ENCODE data around the gene PPFIBP1. TPM values are rescaled to one million over a fixed set of nuclear protein-coding genes. Genes with fewer than 3 reads are reported as not detected.

The PPFIBP1 gene
- total RNA-seq, 4 donors from 2014 or later, result 48.6 to 148 (median 74.8) TPM

- 55% methylated on average over 3 of the region's 3 CpGs for WGBS
- Histone ChIP-seq H3K4me3 (no peak overlapping the region), H3K4me1 (peaks cover 3% of the 10 kb centered on the region), H3K27ac (peak overlapping the region; percentile 37), H3K27me3 (no peaks in the 10 kb centered on the region), H3K9me3 (no peaks in the 10 kb centered on the region), H3K36me3 (no peaks in the 10 kb centered on the region)
- no peak for DNase-seq (ENCODE audit: low spot score in 2 of 2)
- TF ChIP-seq CTCF (IDR thresholded peaks at IDR 0.05) (no peak), EP300 (IDR thresholded peaks at IDR 0.05) (no peak), POLR2A (IDR thresholded peaks at IDR 0.05) (no peak), POLR2AphosphoS5 (IDR thresholded peaks at IDR 0.05) (peak in 1 of 3 donors; percentile 10)
Measured at GRCh38 chr12:27511723-27512045, 12.3 kb upstream of the PPFIBP1 start.

- no peak overlapping the region for H3K27ac ChIP-seq
- no peak for DNase-seq (ENCODE audit: low spot score in 2 of 2)
- H3K4me3 ChIP-seq, result no peak overlapping the region
- H3K27me3 ChIP-seq, result no peaks in the 10 kb centered on the region
- 97% methylated on average over 7 of the region's 7 CpGs for WGBS
- no peaks in the 10 kb centered on the region for H3K9me3 ChIP-seq
- TF ChIP-seq EP300 (IDR thresholded peaks at IDR 0.05) (no peak), POLR2A (IDR thresholded peaks at IDR 0.05) (no peak), CTCF (IDR thresholded peaks at IDR 0.05) (no peak), POLR2AphosphoS5 (IDR thresholded peaks at IDR 0.05) (no peak)
- H3K4me1 ChIP-seq, result peaks cover 3% of the 10 kb centered on the region
- H3K36me3 ChIP-seq, result no peaks in the 10 kb centered on the region
Measured at GRCh38 chr12:27513155-27513824, 10.7 kb upstream of the PPFIBP1 start.

- H3K36me3 ChIP-seq, result no peaks in the 10 kb centered on the region
- no peak for DNase-seq (ENCODE audit: low spot score in 2 of 2)
- WGBS, result 69% methylated on average over 9 of the region's 9 CpGs
- H3K27ac ChIP-seq, result no peak overlapping the region
- no peaks in the 10 kb centered on the region for H3K9me3 ChIP-seq
- no peak overlapping the region for H3K4me3 ChIP-seq
- peaks cover 3% of the 10 kb centered on the region for H3K4me1 ChIP-seq
- no peak for TF ChIP-seq POLR2AphosphoS5 (IDR thresholded peaks at IDR 0.05)
- no peak for TF ChIP-seq CTCF (IDR thresholded peaks at IDR 0.05)
- no peak for TF ChIP-seq POLR2A (IDR thresholded peaks at IDR 0.05)
- TF ChIP-seq EP300 (IDR thresholded peaks at IDR 0.05), result no peak
- H3K27me3 ChIP-seq, result no peaks in the 10 kb centered on the region
Measured at GRCh38 chr12:27515671-27516070, 8.3 kb upstream of the PPFIBP1 start.

- Histone ChIP-seq H3K27me3 (no peaks in the 10 kb centered on the region), H3K4me1 (no peaks in the 10 kb centered on the region), H3K36me3 (no peaks in the 10 kb centered on the region), H3K27ac (no peak overlapping the region), H3K9me3 (no peaks in the 10 kb centered on the region), H3K4me3 (no peak overlapping the region)
- no peak for DNase-seq (ENCODE audit: low spot score in 2 of 2)
- TF ChIP-seq POLR2AphosphoS5 (IDR thresholded peaks at IDR 0.05), result no peak
- no peak for TF ChIP-seq EP300 (IDR thresholded peaks at IDR 0.05)
- no peak for TF ChIP-seq CTCF (IDR thresholded peaks at IDR 0.05)
- TF ChIP-seq POLR2A (IDR thresholded peaks at IDR 0.05), result no peak
- 61% methylated on average over 4 of the region's 4 CpGs for WGBS
Measured at GRCh38 chr12:27516625-27517024, 7.4 kb upstream of the PPFIBP1 start.

- Histone ChIP-seq H3K27ac (no peak overlapping the region), H3K36me3 (no peaks in the 10 kb centered on the region), H3K9me3 (no peaks in the 10 kb centered on the region), H3K4me3 (no peak overlapping the region), H3K4me1 (no peaks in the 10 kb centered on the region), H3K27me3 (no peaks in the 10 kb centered on the region)
- no peak for TF ChIP-seq CTCF (IDR thresholded peaks at IDR 0.05)
- no peak for TF ChIP-seq POLR2A (IDR thresholded peaks at IDR 0.05)
- TF ChIP-seq EP300 (IDR thresholded peaks at IDR 0.05), result no peak
- no peak for TF ChIP-seq POLR2AphosphoS5 (IDR thresholded peaks at IDR 0.05)
- no peak for DNase-seq (ENCODE audit: low spot score in 2 of 2)
- 89% methylated on average over 3 of the region's 3 CpGs for WGBS
Measured at GRCh38 chr12:27517546-27517945, 6.5 kb upstream of the PPFIBP1 start.

Data from suprapubic skin (tissue), 4 donors.